BLaER1 (cell line): ENCODE measurements around the gene PARD6A.
A peak's percentile ranks its signal among the peaks of the same experiment; 100 is the strongest.

ENCODE experiments used
- H3K27ac ChIP-seq: shearing (Covaris generic); formaldehyde crosslinking; 2 replicates; pipeline ENCODE4 v1.8.1; 2022
- H3K27me3 ChIP-seq: shearing (Covaris generic); formaldehyde crosslinking; 2 replicates; pipeline ENCODE4 v1.8.1; 2022
- H3K36me3 ChIP-seq: shearing (Covaris generic); formaldehyde crosslinking; 2 replicates; pipeline ENCODE4 v1.8.1; 2022
- H3K4me1 ChIP-seq: shearing (Covaris generic); formaldehyde crosslinking; 2 replicates; pipeline ENCODE4 v1.8.1; 2022
- H3K4me2 ChIP-seq: shearing (Covaris generic); formaldehyde crosslinking; 2 replicates; pipeline ENCODE4 v1.8.1; 2022
- H3K4me3 ChIP-seq: shearing (Covaris generic); formaldehyde crosslinking; 2 replicates; pipeline ENCODE4 v1.8.1; 2022
- H3K9ac ChIP-seq: shearing (Covaris generic); formaldehyde crosslinking; 2 replicates; pipeline ENCODE4 v1.8.1; 2022
- H3K9me3 ChIP-seq: shearing (Covaris generic); formaldehyde crosslinking; 2 replicates; pipeline ENCODE4 v1.8.1; 2022
- H4K20me1 ChIP-seq: shearing (Covaris generic); formaldehyde crosslinking; 2 replicates; pipeline ENCODE4 v1.8.1; 2022
- Cebpa-rat ChIP-seq: shearing (Covaris generic); IDR thresholded peaks from 2 replicates; pipeline ENCODE4 v1.8.1; 2022

Gene PARD6A

DNA sequence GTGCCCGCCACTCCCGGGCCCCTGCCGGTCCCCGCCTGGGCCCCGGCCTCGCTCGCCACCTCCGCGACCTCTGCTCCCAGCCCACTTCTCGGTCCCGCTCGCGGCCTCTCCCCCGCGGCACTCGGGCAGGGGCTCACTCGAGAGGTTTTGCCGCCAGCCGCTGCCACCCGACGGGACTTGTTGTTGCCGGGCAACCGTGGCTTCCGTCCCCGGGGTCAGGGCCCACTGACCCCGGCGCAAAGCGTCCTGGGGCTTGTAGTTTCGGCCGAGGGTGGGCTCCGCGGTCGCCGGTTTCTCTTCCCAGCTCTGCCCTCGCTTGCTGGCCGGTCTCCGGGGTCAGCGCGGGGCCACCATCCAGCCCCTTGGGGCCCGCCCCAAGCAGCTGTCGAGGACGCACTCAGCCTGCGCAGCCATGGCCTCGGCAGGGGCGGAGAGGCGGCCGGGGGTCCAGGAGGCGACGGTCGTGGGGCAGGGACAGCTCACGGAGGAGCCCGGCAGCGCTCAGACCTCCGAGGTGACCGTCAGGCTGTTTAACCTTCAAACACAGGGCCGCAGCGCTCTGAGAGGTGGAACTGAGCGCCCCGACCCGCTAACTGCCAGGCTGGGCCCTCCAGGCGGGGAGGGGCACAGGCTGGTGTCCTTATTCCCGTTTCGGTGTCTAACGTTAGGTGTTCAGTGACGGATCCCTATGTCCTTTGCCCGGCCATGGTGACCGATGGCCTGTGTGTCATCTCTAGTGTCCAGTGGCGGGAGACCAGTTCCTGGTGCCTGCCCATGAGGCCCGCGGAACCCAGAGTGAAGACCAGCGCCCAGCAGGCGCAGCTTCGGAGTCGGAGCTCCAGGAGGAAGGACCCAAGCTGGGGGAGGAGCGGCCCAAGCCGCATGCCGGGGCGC, 6.0 kb downstream of the PARD6A start, which contains the start of the genes C16orf86 and ENKD1:
Gene C16orf86 (plus strand): TSS at position 256 of the 894 bp plus-strand sequence. CDS start 157 bp downstream, at position 413.
Gene ENKD1 (minus strand): TSS at position 192 of the 894 bp plus-strand sequence. CDS start 308 bp downstream, outside the sequence.
- Histone ChIP-seq H3K4me3 (peak within 1 kb of the TSS; percentile 88), H3K4me2 (peak within 1 kb of the TSS; percentile 99), H3K9ac (peak within 1 kb of the TSS; percentile 95), H3K27me3 (no peaks in the 10 kb centered on the region), H3K4me1 (peaks cover 58% of the 10 kb centered on the region), H3K27ac (peak within 1 kb of the TSS; percentile 97), H4K20me1 (peaks cover 7% of the 10 kb centered on the region; the same call in 1 of the 2 replicates), H3K36me3 (peaks cover 19% of the 10 kb centered on the region), H3K9me3 (no peaks in the 10 kb centered on the region)
- TF ChIP-seq Cebpa-rat, result no peak

DNA sequence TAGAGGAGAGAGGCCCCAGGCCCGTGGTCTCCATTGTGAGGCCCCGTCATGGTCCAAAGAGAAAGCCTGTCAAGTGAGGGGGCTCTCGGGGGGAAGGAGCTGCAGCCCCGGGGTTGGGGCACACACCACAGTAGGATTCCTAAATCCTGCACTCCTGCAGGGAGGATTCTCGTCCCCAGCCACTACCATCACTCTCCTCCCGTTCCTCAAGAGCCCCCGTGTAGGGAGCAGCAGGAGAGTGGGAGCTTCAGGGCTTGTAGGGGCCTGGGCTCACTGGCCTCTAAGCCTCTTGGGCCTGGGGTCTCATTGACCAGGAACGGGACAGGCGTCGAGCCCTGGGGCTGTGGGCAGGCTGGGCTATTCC, 6.7 kb downstream of the PARD6A start:
- H3K36me3 ChIP-seq, result peaks cover 13% of the 10 kb centered on the region
- H3K27ac ChIP-seq, result peak overlapping the region; percentile 97
- H3K27me3 ChIP-seq, result no peaks in the 10 kb centered on the region
- H4K20me1 ChIP-seq, result peaks cover 1% of the 10 kb centered on the region; the same call in 1 of the 2 replicates
- H3K4me3 ChIP-seq, result peak overlapping the region; percentile 88
- no peak for TF ChIP-seq Cebpa-rat
- peaks cover 55% of the 10 kb centered on the region for H3K4me1 ChIP-seq
- H3K9me3 ChIP-seq, result no peaks in the 10 kb centered on the region
- H3K9ac ChIP-seq, result peak overlapping the region; percentile 95
- peak overlapping the region; percentile 99 for H3K4me2 ChIP-seq

DNA sequence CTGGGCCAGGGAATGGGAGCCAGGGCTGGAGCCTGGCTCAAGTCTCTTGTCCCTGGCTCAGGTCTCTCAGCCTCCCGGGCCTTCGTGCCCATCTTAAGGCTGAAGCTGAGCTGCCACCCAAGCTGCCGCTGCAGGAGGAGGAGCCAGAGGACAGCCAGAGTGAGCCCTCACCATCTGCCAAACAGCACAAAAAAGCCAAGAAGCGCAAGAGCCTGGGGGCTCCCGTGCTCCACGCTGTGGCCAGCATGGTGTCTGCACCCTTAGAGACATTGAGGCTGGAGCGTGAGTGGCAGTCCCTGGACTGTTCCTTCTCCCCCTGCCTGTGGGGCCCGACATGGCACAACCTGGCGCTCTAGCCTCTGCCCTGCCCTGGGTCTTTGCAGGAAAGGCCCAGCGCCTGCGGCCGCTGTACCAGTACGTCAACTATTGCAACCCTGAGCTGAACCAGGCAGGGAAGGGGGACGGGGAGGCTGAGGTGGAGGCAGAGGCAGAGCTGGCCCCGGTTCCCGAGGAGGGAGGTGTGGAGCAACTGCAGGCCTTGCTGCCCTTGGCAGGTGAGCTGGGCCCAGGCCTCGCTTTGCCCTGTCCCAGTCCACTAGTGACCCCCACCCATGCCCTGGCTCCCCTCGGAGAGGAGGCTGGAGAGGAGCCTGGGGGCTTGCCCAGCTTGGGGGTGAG, 7.2 kb downstream of the PARD6A start:
- no peaks in the 10 kb centered on the region for H3K27me3 ChIP-seq
- H3K27ac ChIP-seq, result peak overlapping the region; percentile 97
- no peaks in the 10 kb centered on the region for H3K9me3 ChIP-seq
- H4K20me1 ChIP-seq, result no peaks in the 10 kb centered on the region
- no peak for TF ChIP-seq Cebpa-rat
- peaks cover 60% of the 10 kb centered on the region for H3K4me1 ChIP-seq
- H3K36me3 ChIP-seq, result peaks cover 7% of the 10 kb centered on the region; the same call in 1 of the 2 replicates
- peak overlapping the region; percentile 88 for H3K4me3 ChIP-seq
- peak overlapping the region; percentile 95 for H3K9ac ChIP-seq
- H3K4me2 ChIP-seq, result peak overlapping the region; percentile 99

DNA sequence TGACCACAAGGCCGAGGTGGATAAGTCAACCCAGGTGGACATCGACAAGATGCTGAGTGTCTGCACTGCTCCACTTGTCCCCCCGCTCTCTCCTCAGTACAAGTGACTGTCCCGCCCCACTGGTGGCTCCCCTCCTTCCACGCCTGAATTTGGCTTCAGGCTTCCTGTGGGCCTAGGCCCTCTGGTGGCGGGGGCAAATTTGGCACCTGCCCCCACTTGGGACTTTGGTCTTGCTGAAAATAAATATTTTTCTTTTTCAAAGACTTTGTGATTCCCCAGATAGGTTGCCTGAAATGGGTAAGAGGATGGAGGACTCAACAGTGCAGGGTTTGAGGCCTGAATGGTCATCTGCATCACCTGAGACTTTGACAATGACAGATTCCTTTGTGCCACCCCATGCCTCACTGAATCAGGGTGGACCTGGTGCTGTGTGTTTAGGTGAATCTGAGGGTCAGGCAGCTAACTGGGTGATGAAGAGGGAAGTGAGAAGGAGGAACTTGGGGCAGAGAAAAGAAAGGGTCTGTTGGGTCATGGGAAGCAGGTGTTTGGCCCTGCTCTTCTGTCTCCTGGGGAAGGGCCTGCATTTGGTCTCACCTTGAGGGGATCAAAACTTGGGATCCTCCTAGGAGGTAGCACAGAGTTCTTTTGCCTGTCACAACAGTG, 7.9 kb downstream of the PARD6A start:
- no peaks in the 10 kb centered on the region for H3K9me3 ChIP-seq
- H3K9ac ChIP-seq, result peak overlapping the region; percentile 60
- peaks cover 61% of the 10 kb centered on the region for H3K4me1 ChIP-seq
- H4K20me1 ChIP-seq, result no peaks in the 10 kb centered on the region
- peak overlapping the region; percentile 65 for H3K27ac ChIP-seq
- H3K36me3 ChIP-seq, result peaks cover under 1% of the 10 kb centered on the region; the same call in 1 of the 2 replicates
- no peaks in the 10 kb centered on the region for H3K27me3 ChIP-seq
- no peak for TF ChIP-seq Cebpa-rat
- peak overlapping the region; percentile 99 for H3K4me2 ChIP-seq
- H3K4me3 ChIP-seq, result no peak overlapping the region

DNA sequence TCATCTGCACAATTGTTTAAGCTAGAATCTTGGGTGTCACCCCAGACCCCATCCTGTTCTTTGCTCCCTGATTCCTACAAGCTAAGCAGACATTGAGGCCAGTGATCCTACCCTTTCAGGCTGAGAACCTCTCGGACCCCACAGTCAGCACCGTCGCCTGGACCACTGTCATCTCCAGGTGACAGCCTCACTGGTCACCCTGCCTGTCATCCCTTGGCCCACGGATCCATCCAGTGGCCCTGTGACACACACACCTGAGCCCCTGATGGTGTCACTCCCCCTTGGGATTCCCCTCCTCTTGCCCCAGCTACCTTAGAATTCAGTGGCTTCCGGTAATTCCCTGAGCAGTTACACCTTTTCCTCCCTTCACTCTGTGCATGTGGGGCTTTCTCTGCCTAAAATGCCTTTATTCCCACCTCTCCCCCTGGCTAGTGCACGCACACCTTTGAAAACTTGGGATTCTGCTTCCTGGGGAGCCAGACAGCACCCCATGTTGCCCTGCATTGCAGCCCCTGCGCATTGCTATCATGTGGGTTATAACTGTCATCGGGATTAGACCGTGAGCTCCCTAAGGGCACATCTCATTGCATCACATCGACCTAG, 8.8 kb downstream of the PARD6A start:
- no peaks in the 10 kb centered on the region for H4K20me1 ChIP-seq
- H3K27ac ChIP-seq, result 0 out of 2 replicates have a peak overlapping the region, but pooled peaks have one; percentile 65
- no peaks in the 10 kb centered on the region for H3K9me3 ChIP-seq
- TF ChIP-seq Cebpa-rat, result no peak
- H3K4me2 ChIP-seq, result peak overlapping the region; percentile 99; the same call in 1 of the 2 replicates
- H3K4me1 ChIP-seq, result peaks cover 64% of the 10 kb centered on the region
- no peak overlapping the region for H3K9ac ChIP-seq
- no peaks in the 10 kb centered on the region for H3K36me3 ChIP-seq
- H3K4me3 ChIP-seq, result no peak overlapping the region
- H3K27me3 ChIP-seq, result no peaks in the 10 kb centered on the region

DNA sequence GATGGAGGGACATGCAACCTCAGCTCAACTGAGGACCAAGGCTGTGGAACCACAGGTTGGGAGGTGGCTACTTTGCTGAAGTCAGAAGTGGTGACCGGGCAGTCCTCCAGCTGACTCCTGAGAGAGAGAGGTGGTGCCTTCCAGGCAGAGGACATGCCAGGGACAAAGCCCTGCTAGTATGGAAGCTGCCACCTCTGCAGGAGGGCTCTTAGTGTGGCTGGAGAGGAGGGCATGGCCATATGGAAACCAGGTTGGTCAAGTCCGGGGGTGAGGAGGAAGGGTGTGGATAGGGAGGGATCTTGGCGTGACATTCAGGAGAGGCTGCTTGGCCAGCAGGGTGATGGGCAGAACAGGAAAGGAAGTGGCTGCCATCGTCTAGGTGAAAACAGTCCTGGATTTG, 11.5 kb downstream of the PARD6A start:
- Histone ChIP-seq H3K4me3 (no peak overlapping the region), H3K27ac (no peak overlapping the region), H3K9ac (no peak overlapping the region), H3K36me3 (peaks cover 10% of the 10 kb centered on the region), H3K27me3 (no peaks in the 10 kb centered on the region), H4K20me1 (no peaks in the 10 kb centered on the region), H3K4me2 (no peak overlapping the region), H3K9me3 (no peaks in the 10 kb centered on the region), H3K4me1 (peaks cover 66% of the 10 kb centered on the region)
- TF ChIP-seq Cebpa-rat, result no peak

DNA sequence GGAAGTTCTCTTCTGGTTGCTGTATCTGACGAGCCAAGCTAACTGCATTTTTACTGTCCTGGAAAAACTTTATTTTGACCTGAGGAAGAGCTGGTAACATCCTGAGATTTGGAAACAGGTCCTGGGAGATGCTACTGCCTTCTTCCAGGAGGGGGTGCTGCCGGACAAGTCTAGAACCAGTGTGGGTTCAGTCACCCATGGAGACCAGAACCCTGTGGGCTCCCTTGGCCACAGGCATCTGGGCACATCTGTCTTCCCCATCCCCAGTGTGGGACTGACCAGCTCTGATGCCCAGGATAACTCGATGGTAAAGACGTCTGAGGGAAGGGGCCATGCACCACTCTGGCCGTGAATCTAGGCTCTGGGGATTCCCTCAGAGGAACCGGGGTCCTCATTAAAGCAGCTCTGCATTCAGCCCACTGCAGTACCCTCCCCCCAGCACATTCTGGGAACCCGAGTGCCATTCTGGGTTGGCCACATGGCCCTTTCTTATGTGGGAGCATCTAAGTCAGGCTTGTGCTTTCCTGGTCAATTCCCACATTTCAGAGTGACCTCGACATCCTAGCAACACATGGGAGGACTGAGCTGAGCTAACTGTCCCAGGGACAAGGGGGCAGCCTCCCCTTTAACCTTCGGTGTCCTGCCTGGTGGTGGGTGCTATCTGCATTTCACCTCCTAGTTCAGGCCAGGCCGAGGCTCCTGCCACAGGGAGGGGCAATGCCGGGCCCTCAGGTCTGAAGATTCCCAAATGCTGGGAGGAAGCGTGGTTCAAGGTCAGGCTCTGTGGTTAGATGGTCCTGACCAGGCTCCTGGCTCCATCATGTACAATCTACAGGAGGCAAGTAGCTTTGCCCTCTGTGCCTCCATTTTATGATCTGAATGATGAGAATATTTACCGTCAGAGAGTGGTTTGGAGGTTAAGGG, 12.2 kb downstream of the PARD6A start:
- Histone ChIP-seq H3K9me3 (no peaks in the 10 kb centered on the region), H3K36me3 (peaks cover 17% of the 10 kb centered on the region), H4K20me1 (no peaks in the 10 kb centered on the region), H3K4me3 (no peak overlapping the region), H3K27ac (peak overlapping the region; percentile 33), H3K4me1 (peaks cover 67% of the 10 kb centered on the region), H3K27me3 (no peaks in the 10 kb centered on the region), H3K9ac (peak overlapping the region; percentile 5; the same call in 1 of the 2 replicates), H3K4me2 (peak overlapping the region; percentile 83)
- no peak for TF ChIP-seq Cebpa-rat

DNA sequence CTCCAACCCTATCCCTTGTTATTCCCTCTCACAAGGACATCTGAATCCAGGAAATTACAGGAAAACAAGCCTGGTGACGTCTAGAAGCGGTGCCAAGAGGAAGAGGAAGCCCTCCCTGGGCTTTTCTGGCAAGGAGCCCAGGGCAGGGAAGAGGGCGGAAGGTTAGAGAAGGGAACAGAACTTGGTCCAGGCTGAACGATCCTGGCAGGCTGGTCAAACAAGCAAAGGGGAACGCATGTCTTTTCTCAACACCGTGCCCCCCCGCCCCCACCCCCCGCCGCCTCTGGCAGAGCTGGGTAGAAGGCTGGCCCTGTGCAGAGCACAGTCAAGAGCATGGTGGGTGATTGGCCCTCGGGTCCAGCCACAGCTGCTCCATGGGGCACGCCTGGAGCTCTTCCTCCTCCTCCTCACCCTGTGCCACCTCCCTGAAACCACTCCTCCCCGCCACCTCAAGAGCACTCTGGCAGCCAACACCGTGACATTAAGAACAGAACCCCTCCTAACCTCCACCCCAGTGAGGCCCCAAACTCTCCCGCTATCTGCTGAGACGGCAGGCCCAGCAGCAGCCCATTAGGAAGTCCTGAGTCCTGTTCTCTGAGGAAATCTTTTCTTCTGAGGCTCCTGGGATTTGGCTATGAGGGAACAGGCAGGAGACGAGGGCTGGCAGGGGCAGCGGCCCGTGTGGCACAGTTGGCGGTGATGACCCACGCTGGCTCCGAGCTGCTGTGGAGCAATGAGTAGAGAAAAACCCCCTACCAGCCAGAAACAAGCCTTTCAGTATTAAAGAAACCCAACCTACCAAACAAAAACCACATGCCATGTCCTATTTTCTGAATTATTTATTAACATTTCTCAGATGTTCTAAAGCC, 13.2 kb downstream of the PARD6A start:
- H3K4me1 ChIP-seq, result peaks cover 58% of the 10 kb centered on the region
- H3K9me3 ChIP-seq, result no peaks in the 10 kb centered on the region
- peak overlapping the region; percentile 72 for H3K27ac ChIP-seq
- peaks cover 24% of the 10 kb centered on the region for H3K36me3 ChIP-seq
- H3K4me2 ChIP-seq, result peak overlapping the region; percentile 83
- H3K27me3 ChIP-seq, result no peaks in the 10 kb centered on the region
- TF ChIP-seq Cebpa-rat, result no peak
- H3K9ac ChIP-seq, result peak overlapping the region; percentile 63
- no peak overlapping the region for H3K4me3 ChIP-seq
- H4K20me1 ChIP-seq, result no peaks in the 10 kb centered on the region
